Esophagus (tissue), 2 donors: Measurements from ENCODE around the gene CENPO. TPM values are rescaled to one million over a fixed set of nuclear protein-coding genes. Genes with fewer than 3 reads are reported as not detected.

Experiments used
- H3K27ac ChIP-seq, 2 donors: one replicate each; pipeline ENCODE4 v1.5.1; 2013; ENCODE audit warnings: low read depth in 2 of 2, mild to moderate bottlenecking in 2 of 2, inconsistent platforms in 1 of 2, low read length in 1 of 2, moderate library complexity in 1 of 2
- H3K27me3 ChIP-seq, 2 donors: one replicate each; pipeline ENCODE4 v1.6.1; 2013; ENCODE audit warnings: low read length in 2 of 2, control low read depth in 1 of 2, mild to moderate bottlenecking in 1 of 2; ENCODE audit not compliant: insufficient read depth in 2 of 2, control insufficient read depth in 1 of 2
- H3K36me3 ChIP-seq, 2 donors: one replicate each; pipeline ENCODE4 v1.6.1; 2013; ENCODE audit warnings: low read length in 1 of 2; ENCODE audit not compliant: control insufficient read depth in 2 of 2, insufficient read depth in 2 of 2
- H3K4me1 ChIP-seq, 2 donors: one replicate each; pipeline ENCODE4 v1.6.1; 2013; ENCODE audit warnings: low read length in 1 of 2; ENCODE audit not compliant: control insufficient read depth in 2 of 2, insufficient read depth in 2 of 2
- H3K4me3 ChIP-seq, 2 donors: one replicate each; pipeline ENCODE4 v1.5.1; 2013; ENCODE audit warnings: low read length in 2 of 2, mild to moderate bottlenecking in 2 of 2, low read depth in 1 of 2, moderate library complexity in 1 of 2
- H3K9me3 ChIP-seq, 2 donors: one replicate each; pipeline ENCODE4 v1.6.1; 2013; ENCODE audit warnings: mild to moderate bottlenecking in 2 of 2, low read depth in 1 of 2, low read length in 1 of 2, moderate library complexity in 1 of 2; ENCODE audit not compliant: control insufficient read depth in 2 of 2, insufficient read depth in 1 of 2
- WGBS, 2 donors: extraction: QIAGEN DNeasy Blood & Tissue Kit; methylation state at CpG; one replicate each; pipeline ENCODE4 v1.1.7; 2013; 5-methylcytosine and 5-hydroxymethylcytosine counted together
- polyA plus RNA-seq, 2 donors: library from polyadenylated mRNA; stranded (reverse); fragments of 200-250 nt; gene quantifications; one replicate each; pipeline ENCODE4 v1.2.3, GENCODE V29; 2013
- donor health status: healthy with polysubstance abuse.
- donor health status: Bipolar disorder and iron deficiency.

The CENPO gene
- polyA plus RNA-seq, 2 donors = 3.7 to 4.1 TPM

DNA sequence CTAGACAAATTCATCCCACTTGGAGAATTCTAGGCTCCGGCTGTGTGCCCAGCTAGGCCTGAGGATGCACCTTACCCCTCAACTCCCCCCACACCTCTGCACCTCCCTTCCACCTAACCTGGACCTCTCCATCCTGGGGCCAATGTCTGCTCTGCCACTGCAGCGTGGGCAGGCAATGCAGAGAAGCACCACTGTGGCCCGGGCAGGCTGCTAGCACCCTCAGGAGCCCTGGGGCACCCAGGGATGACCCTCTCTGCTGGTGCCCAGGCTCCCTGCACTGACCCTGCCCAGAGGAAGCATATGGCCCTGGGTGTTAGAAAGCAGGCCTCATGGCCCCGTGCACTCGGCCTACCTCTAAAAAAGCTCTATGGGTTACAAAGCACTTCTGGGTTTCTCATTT lies 77.2 kb downstream of the CENPO start:
- peaks cover 0 to 7% of the 10 kb centered on the region in 2 donors for H3K36me3 ChIP-seq
- no peak overlapping the region for H3K27ac ChIP-seq
- H3K4me3 ChIP-seq = no peak overlapping the region
- no peaks in the 10 kb centered on the region for H3K27me3 ChIP-seq
- 92 to 100% methylated on average over 5 of the region's 5 CpGs for WGBS, 2 donors
- H3K9me3 ChIP-seq = no peaks in the 10 kb centered on the region
- H3K4me1 ChIP-seq = peaks cover 7 to 12% of the 10 kb centered on the region in 2 donors

DNA sequence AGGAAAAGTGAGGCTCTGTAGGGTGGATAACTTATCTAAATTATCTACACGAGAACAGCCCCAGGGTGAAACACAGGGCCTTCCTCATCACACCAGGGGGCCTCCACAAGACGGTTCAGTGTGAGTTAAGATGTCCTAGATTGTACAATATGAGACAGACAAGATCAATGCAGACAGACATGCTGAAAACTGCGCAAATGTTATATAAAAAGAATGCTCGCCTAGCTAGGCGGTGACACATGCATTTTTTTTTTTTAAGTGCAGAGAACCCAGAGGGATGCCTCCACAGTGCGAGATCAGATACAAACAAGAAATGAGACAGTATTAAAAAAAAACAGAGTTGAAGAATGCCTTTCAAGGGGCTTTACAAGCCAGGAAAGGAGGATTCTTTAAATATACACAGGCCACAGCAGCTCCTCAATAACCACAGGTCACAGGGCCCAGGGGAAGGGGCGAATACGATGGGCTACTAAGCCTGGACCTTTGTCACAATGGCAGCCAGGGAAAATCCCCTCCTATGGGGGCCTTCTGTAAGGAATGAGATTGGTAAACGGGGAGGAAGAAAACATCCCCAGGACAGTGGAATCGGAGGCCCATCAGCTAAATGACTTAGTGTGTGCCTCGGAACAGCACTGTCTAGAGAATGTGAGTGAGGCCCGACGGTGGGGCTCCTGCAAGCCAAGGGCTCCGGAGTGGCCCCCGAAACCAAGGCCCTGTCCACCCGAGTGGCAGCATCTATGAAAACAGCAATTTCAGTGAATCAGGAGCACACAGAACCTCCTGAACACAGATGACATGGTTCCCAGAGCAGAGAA lies 77.9 kb downstream of the CENPO start:
- Histone ChIP-seq H3K27me3 (no peaks in the 10 kb centered on the region), H3K4me3 (no peak overlapping the region), H3K36me3 (peaks cover 0 to 4% of the 10 kb centered on the region in 2 donors), H3K9me3 (no peaks in the 10 kb centered on the region), H3K27ac (no peak overlapping the region), H3K4me1 (peaks cover 7 to 12% of the 10 kb centered on the region in 2 donors)
- 90 to 91% methylated on average over 16 of the region's 16 CpGs for WGBS, 2 donors

DNA sequence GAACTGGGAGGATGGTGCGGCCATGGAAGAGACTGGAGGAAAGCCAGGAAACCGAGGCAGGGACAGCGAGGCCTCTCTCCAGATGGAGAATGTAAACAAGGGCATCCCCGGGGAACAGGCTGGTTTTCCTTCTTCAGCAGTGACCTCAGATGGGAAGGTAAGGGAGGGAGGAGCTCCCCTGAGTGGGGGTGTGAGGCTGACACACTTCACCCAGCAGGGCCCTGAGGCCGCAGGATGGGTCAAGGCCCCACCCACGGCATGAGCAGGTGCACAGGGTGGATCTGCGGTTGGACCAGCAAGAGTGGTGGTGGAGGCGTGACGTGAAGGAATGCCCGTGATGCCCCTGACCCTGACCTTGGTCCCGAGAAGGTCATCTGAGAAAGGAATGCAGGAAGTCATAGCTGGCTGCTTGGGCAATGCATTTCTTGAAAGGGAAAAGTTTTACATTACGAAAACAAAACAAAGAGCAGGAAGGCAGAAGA lies 78.7 kb downstream of the CENPO start:
- no peak overlapping the region for H3K27ac ChIP-seq
- H3K4me3 ChIP-seq = no peak overlapping the region
- no peaks in the 10 kb centered on the region for H3K27me3 ChIP-seq
- 69 to 72% methylated on average over 12 of the region's 12 CpGs for WGBS, 2 donors
- H3K9me3 ChIP-seq = no peaks in the 10 kb centered on the region
- H3K36me3 ChIP-seq = peaks cover 0 to 4% of the 10 kb centered on the region in 2 donors
- peaks cover 7 to 12% of the 10 kb centered on the region in 2 donors for H3K4me1 ChIP-seq

Other genes with a start within 250 kb of the CENPO start
- 10 to 100 TPM; 25.8 to 30.7 TPM for gene PTRHD1, start within 50 bp of the CENPO start, polyA plus RNA-seq
- 10 to 100 TPM; 15.2 to 32.0 TPM for gene ADCY3, start 126.8 kb downstream of the CENPO start, polyA plus RNA-seq
- 1 to 10 TPM; 1.4 TPM for gene DNAJC27, start 178.5 kb downstream of the CENPO start, polyA plus RNA-seq
- under 1 TPM; 0.11 to 0.12 TPM for gene EFR3B, start 248.7 kb downstream of the CENPO start, polyA plus RNA-seq